A549 (cell line): ENCODE results near the gene TRAPPC5.

Experiments used
- TF ChIP-seq, protein P1 (sequence below): fragments of >200 bp; sonication (Bioruptor Twin); formaldehyde crosslinking; IDR thresholded peaks from 3 replicates; pipeline ENCODE4 v1.5.1; 2016
- TF ChIP-seq, protein P2 (sequence below): fragments of 450-650 bp; IDR thresholded peaks from 2 replicates; pipeline ENCODE4 v1.6.1; 2014; ENCODE audit warnings: antibody characterized with exemption

DNA sequence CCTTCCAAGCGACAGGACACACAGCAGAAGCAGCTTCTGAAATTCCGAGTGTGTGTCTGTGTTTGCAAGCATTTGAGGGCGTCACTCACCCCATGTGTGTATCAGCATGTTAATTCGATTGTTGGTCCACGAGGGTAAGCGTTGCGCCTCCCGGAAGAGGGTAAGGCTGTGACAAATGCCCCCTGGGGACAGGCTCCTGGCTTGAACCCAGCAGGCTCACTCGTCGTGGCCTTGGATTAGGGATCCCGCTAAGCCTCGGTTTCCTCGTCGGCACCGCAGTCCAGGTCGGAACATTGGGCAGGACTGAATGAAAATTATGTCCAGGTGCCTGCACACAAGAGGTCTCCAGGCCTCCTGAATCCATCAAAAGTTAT lies 44.3 kb upstream of the TRAPPC5 start:
- TF ChIP-seq, protein P1, sequence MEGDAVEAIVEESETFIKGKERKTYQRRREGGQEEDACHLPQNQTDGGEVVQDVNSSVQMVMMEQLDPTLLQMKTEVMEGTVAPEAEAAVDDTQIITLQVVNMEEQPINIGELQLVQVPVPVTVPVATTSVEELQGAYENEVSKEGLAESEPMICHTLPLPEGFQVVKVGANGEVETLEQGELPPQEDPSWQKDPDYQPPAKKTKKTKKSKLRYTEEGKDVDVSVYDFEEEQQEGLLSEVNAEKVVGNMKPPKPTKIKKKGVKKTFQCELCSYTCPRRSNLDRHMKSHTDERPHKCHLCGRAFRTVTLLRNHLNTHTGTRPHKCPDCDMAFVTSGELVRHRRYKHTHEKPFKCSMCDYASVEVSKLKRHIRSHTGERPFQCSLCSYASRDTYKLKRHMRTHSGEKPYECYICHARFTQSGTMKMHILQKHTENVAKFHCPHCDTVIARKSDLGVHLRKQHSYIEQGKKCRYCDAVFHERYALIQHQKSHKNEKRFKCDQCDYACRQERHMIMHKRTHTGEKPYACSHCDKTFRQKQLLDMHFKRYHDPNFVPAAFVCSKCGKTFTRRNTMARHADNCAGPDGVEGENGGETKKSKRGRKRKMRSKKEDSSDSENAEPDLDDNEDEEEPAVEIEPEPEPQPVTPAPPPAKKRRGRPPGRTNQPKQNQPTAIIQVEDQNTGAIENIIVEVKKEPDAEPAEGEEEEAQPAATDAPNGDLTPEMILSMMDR: no peak
- TF ChIP-seq, protein P2, sequence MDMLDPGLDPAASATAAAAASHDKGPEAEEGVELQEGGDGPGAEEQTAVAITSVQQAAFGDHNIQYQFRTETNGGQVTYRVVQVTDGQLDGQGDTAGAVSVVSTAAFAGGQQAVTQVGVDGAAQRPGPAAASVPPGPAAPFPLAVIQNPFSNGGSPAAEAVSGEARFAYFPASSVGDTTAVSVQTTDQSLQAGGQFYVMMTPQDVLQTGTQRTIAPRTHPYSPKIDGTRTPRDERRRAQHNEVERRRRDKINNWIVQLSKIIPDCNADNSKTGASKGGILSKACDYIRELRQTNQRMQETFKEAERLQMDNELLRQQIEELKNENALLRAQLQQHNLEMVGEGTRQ: no peak
